Measurements from ENCODE around the gene DIRAS1.
A peak's percentile ranks its signal among the peaks of the same experiment; 100 is the strongest.

DIRAS1 gene

GRCh38 chr19:2736550-2737190 lies 15.5 kb upstream of the DIRAS1 start:
- Mint-ChIP-seq H3K4me3 (peak overlapping the region; percentile 13), H3K27ac (peak overlapping the region; percentile 23), H3K27me3 (peaks cover 3% of the 10 kb centered on the region), H3K4me1 (ENCODE audit: low read depth) (peaks cover 22% of the 10 kb centered on the region), H3K36me3 (peaks cover 10% of the 10 kb centered on the region), H3K9me3 (ENCODE audit: low read depth) (no peaks in the 10 kb centered on the region)

DNA sequence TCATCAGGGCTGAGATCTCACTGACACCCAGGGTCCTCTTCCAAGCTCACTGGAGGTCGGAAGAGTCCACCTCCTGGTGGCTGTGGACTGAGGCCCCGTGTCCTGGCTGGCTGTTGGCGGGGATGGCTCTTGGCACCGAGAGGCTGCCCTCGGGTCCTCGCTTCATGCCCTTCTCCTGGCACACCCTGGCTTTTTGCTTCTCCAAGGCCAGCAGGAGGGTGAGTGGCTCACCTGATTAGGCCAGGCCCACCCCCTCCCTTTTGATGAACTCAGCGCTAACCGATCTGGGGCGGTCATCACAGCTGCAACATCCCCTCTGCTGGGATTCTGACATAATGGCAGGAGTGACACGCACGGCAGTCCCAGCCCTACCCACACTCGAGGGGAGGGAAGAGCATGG lies 14.2 kb upstream of the DIRAS1 start:
- Mint-ChIP-seq H3K27me3 (peaks cover 3% of the 10 kb centered on the region), H3K36me3 (peaks cover 10% of the 10 kb centered on the region), H3K27ac (no peak overlapping the region), H3K4me1 (ENCODE audit: low read depth) (peaks cover 22% of the 10 kb centered on the region), H3K9me3 (ENCODE audit: low read depth) (no peaks in the 10 kb centered on the region), H3K4me3 (no peak overlapping the region)

DNA sequence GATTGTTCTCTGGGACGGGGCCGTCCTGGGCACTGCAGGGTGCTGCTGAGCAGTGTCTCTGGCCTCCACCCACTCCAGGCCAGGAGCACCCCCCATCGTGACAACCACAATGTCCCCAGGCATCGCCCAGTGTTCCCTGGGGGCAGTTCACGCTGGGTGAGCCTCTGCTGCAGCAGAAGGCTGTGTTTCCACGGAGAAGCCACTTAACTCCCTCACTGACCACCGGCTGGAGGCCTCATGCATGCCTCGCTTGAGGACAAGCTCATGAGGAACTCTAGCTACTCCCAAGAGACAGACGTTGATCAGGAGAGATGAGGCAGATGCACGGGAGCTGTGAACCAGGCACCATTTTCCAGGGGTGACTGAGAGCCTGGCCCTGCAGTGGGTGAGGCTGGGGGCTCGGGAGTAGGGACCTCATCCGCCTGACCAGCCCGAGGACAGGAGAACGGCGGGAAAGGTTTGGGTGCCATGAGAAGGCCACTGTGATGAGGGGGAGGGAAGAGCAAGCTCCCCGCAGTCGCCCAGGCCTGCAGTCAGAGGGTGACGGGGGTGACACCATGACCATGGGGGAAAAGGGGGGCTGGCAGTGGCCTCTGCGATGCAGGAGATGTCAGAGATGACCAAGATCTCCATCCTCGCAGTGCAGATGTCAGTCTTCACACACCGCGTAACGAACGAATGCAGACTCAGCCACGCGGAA lies 13.6 kb upstream of the DIRAS1 start:
- Mint-ChIP-seq H3K27ac (no peak overlapping the region), H3K27me3 (no peaks in the 10 kb centered on the region), H3K4me3 (no peak overlapping the region), H3K36me3 (peaks cover 10% of the 10 kb centered on the region), H3K9me3 (ENCODE audit: low read depth) (no peaks in the 10 kb centered on the region), H3K4me1 (ENCODE audit: low read depth) (peaks cover 19% of the 10 kb centered on the region)

DNA sequence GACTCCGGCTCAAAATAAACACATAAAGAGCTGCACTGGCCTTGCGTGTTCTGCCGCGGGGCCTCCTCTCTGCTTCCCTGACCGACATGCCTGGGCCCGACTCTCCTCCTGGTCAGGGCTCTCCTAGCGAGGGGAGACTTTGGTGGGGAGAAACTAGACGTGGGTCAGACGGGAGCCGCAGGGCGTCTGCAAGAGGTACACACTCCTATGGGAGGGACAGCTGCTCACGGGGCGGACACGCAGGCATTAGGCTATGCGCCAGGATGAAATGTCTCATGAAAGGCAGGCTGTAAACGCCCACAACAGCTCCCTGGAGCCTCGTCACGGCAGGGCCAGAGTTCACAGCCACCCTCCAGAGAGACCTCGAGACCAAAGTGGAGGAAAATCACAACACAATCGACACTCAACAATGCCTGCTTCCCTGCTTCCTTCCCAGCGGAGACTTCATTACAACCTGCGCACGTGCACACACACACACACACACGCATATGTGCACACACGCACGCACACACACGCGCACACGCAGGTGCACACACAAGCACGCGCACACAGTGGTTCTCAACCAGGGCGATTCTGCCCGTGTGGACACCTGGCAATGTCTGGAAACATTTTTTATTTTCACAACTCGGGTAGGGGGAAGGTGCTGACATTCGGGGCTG lies 12.9 kb upstream of the DIRAS1 start:
- peaks cover 10% of the 10 kb centered on the region for H3K36me3 Mint-ChIP-seq
- no peaks in the 10 kb centered on the region for H3K9me3 Mint-ChIP-seq (ENCODE audit: low read depth)
- H3K27me3 Mint-ChIP-seq = no peaks in the 10 kb centered on the region
- H3K4me3 Mint-ChIP-seq = no peak overlapping the region
- H3K27ac Mint-ChIP-seq = no peak overlapping the region
- peaks cover 15% of the 10 kb centered on the region for H3K4me1 Mint-ChIP-seq (ENCODE audit: low read depth)

DNA sequence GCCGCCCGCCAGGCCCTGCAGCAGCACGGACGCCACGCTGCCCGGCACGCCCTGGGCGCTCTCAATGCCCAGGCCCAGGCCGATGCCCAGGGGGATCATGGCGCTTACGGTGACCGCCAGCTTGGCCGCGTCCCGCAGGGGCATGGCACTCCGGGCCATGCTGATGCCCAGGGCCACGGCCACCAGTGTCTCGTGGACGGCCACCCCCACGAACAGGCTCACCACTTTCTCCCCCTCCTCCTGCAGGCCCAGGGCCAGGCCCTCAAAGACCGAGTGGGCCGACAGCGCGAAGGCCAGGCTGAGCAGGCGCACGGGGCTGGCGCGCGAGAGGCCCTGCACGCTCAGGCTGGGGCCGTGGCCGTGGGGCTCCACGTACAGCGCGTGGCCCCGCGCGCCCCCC lies 11.7 kb upstream of the DIRAS1 start:
- peaks cover 10% of the 10 kb centered on the region for H3K36me3 Mint-ChIP-seq
- no peaks in the 10 kb centered on the region for H3K27me3 Mint-ChIP-seq
- no peak overlapping the region for H3K4me3 Mint-ChIP-seq
- H3K4me1 Mint-ChIP-seq (ENCODE audit: low read depth) = peaks cover 9% of the 10 kb centered on the region
- H3K9me3 Mint-ChIP-seq (ENCODE audit: low read depth) = no peaks in the 10 kb centered on the region
- H3K27ac Mint-ChIP-seq = no peak overlapping the region

DNA sequence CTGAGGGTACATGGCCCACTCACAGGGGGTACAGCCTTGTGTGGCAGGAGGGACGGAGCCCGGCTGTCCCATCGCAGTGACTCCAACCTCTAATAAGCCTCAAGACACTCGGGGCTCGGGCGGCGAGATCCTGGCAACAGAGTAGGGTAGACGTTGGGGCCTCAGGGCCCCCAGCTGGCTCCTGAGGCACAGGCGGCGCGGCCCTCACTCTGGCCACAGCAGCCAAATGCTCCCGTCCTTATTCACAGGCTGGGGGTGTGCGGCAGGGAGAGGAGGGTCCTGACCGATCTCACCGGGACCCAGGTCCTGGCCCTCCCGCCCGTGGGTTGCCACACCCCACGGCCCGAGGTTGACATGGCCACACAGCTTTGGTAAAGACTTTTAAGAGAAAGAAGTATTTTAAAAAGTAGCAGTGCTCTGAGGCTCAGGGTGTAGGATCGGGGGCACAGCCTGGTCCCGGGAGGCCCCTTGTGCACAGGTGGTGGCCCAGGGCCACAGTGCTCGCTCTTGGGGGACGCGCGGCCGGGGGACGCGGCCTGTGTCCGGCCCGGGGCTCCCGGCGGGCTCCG lies 11.1 kb upstream of the DIRAS1 start:
- Mint-ChIP-seq H3K4me1 (ENCODE audit: low read depth) (peaks cover 9% of the 10 kb centered on the region), H3K36me3 (peaks cover 10% of the 10 kb centered on the region), H3K4me3 (no peak overlapping the region), H3K27ac (no peak overlapping the region), H3K27me3 (no peaks in the 10 kb centered on the region), H3K9me3 (ENCODE audit: low read depth) (no peaks in the 10 kb centered on the region)

DNA sequence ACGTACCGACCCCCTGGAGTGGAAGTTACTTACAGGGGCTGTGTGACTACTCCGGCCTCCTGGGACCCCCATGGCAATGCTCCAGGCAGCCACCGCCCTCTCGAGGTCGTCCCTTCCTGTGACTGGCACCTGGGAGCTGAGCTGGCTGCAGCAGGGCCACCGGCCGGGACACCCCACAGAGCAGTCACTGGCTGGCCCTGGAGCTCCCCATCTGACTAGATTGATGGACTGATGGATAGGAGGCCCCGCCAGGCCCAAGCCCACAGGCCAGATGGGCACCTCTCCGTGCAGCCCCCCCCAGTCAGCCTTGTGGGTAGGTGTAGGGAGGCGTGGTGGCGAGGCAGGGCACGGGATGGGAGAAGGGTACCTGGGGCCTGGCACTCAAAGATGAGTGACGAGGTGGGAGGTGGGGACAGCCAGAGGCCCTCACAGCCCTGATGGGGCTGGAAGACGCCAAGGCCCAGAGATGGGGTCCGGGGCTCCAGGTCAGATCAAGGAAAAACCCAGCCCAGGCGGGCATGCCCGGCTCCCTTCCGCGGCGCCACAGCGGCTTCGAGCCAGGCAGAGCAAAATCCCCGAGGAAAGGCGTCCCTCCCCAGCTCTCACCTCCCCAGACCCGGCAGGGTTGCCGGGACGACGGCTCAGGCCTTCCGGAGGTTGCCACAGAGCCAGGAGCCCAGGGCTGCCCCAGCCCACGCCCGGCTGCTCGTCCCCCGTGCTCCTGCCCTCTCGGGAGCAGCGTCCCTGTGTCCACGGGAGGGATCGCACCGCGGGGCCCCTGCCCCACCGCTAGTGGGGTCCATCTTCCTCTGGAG lies 10.2 kb upstream of the DIRAS1 start:
- H3K27ac Mint-ChIP-seq = no peak overlapping the region
- H3K9me3 Mint-ChIP-seq (ENCODE audit: low read depth) = no peaks in the 10 kb centered on the region
- peaks cover 1% of the 10 kb centered on the region for H3K4me1 Mint-ChIP-seq (ENCODE audit: low read depth)
- H3K4me3 Mint-ChIP-seq = no peak overlapping the region
- H3K27me3 Mint-ChIP-seq = no peaks in the 10 kb centered on the region
- H3K36me3 Mint-ChIP-seq = peaks cover 5% of the 10 kb centered on the region

- no peaks in the 10 kb centered on the region for H3K27me3 Mint-ChIP-seq
- H3K27ac Mint-ChIP-seq = no peak overlapping the region
- H3K9me3 Mint-ChIP-seq (ENCODE audit: low read depth) = no peaks in the 10 kb centered on the region
- H3K4me3 Mint-ChIP-seq = no peak overlapping the region
- peaks cover 1% of the 10 kb centered on the region for H3K4me1 Mint-ChIP-seq (ENCODE audit: low read depth)
- peaks cover 4% of the 10 kb centered on the region for H3K36me3 Mint-ChIP-seq
Observed at GRCh38 chr19:2729943-2730818, 9.0 kb upstream of the DIRAS1 start.

DNA sequence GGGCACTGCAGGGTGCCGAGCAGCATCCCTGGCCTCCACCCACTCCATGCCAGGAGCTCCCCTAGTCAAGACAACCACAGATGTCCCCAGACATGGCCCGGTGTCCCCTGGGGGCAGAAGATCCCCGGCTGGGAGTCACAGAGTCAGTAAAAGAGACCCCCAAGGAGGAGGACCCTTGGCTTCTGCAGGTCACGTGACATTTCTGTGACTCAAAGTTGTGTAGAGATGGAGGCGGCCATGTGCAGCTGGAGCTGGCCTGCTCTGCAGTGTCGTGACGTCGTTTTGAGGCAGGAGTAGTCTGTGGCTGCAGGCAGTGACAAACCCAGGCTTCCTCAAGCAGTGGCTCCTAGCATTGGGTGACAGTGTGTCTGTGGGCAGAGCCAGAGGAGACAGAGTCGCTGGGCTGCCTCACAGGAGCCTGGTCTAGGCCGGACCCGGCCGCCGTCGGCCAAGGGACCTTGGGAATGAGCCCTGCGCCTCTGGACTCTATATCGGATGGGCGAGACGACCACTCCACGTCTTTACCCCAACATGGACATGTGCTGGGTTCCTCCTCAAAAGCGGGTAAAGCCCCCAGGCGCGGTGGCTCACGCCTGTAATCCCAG lies 7.7 kb upstream of the DIRAS1 start:
- Mint-ChIP-seq H3K36me3 (peaks cover under 1% of the 10 kb centered on the region), H3K9me3 (ENCODE audit: low read depth) (no peaks in the 10 kb centered on the region), H3K27ac (no peak overlapping the region), H3K4me1 (ENCODE audit: low read depth) (no peaks in the 10 kb centered on the region), H3K27me3 (peaks cover 2% of the 10 kb centered on the region), H3K4me3 (no peak overlapping the region)

DNA sequence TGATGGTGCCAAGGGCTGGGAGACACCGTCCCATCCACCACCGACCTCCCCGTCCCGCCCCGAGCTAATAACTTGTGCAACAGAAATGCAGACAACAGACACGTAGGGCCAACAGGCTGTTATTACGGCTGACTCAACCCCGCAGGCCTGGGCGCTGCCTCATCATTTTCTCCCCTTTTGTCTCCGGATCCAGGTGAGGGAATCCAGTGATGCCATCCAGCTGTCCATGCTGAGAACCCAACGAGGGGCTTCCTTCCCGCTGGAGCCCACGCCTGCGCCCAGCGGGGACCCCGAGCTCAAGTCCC lies 6.4 kb upstream of the DIRAS1 start:
- Mint-ChIP-seq H3K4me3 (no peak overlapping the region), H3K36me3 (no peaks in the 10 kb centered on the region), H3K27me3 (peaks cover 2% of the 10 kb centered on the region), H3K9me3 (ENCODE audit: low read depth) (no peaks in the 10 kb centered on the region), H3K4me1 (ENCODE audit: low read depth) (no peaks in the 10 kb centered on the region), H3K27ac (no peak overlapping the region)

DNA sequence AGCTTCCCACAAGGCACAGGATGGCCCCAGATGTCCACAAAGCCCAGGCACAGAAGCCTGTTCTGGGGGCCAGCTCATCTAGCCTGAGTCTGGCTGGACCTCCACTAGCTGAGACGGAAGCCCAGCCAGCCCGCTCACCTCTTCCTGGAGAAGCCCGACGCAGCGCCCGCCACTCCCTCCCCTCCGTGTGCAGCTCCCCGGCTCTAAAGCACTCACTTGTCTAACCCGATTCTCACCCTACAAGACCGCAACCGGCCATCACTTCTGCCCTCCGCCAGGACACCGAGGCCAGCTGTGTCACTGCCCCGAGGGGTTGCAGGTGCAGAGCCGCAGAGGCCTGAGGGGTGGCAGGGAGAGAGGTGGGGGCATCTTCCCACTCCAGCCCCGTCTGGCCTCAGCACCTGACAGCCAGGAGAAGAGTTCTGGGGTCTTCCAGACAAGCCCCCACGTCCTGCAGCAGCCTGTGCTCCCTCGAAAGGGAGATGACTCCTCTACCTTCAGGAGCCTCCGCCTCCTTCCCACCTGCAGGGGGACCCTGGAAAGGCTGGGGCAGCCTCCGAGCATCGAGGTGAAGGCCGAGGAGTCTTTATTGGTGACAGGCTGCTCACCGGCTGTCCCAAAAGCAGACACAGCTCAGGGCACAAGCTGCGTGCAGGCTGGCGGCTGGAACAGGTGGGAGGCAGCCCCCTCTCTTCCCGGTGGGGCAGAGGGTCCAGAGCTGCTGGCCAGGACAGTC lies 5.9 kb upstream of the DIRAS1 start:
- Mint-ChIP-seq H3K4me3 (no peak overlapping the region), H3K27me3 (peaks cover 2% of the 10 kb centered on the region), H3K27ac (no peak overlapping the region), H3K36me3 (no peaks in the 10 kb centered on the region), H3K4me1 (ENCODE audit: low read depth) (no peaks in the 10 kb centered on the region), H3K9me3 (ENCODE audit: low read depth) (no peaks in the 10 kb centered on the region)

DNA sequence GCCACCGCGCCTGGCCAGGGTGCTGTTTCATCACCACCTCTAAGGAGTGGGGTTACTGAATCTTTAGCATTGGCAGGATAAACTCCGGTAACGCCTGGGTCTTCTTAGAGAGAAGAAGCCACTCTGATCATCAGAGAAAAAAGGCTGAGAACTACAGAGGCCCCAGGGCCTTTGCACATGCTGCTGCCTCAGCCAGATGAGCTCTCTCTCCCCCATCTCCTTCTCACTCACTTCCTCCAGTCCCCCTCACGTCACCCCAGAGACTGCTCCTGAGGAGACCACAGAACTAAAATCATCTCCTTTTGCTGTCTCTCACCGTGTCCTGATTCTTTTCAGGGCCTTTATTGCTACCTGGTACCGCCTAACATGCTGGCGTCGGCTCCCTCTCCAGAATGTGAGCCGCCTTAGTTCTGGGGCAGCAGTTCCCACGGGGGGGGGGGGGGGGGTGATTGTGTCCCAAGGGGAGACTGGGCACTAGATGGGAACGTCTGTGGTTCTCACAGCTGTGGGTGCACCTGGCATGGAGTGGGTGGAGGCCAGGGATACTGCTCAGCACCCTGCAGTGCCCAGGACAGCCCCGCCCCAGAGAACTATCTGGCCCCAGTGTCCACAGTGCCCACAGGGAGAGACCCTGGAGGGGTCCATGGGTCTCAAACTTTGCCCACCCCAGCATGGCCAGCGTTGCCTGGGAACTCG lies 5.1 kb upstream of the DIRAS1 start:
- Mint-ChIP-seq H3K4me3 (no peak overlapping the region), H3K9me3 (ENCODE audit: low read depth) (no peaks in the 10 kb centered on the region), H3K36me3 (no peaks in the 10 kb centered on the region), H3K4me1 (ENCODE audit: low read depth) (no peaks in the 10 kb centered on the region), H3K27me3 (peaks cover 2% of the 10 kb centered on the region), H3K27ac (no peak overlapping the region)

- Mint-ChIP-seq H3K4me3 (no peak overlapping the region), H3K27ac (no peak overlapping the region), H3K4me1 (ENCODE audit: low read depth) (peaks cover 3% of the 10 kb centered on the region), H3K36me3 (no peaks in the 10 kb centered on the region), H3K9me3 (ENCODE audit: low read depth) (no peaks in the 10 kb centered on the region), H3K27me3 (peaks cover 5% of the 10 kb centered on the region)
Observed at GRCh38 chr19:2724148-2724557, 3.0 kb upstream of the DIRAS1 start.
